WTC11 (cell line): ENCODE results near the gene CLRN3. TPM values are rescaled to one million over a fixed set of nuclear protein-coding genes. Genes with fewer than 3 reads are reported as not detected.

Experiments
- ATAC-seq: fragments of 200-7000 bp; cut with Tn5 transposase; 2 replicates; pipeline ENCODE4 v1.10.0; 2021; ENCODE audit warnings: mild to moderate bottlenecking, moderate library complexity
- CTCF ChIA-PET: fragments of 300-600 bp; sonication (Branson Sonifier 250); formaldehyde crosslinking; loops from one replicate; lab custom pipeline; 2021; ENCODE audit warnings: antibody characterized with exemption; lab: Charles Lee
- POLR2A ChIA-PET: fragments of 350-600 bp; sonication (Branson Sonifier 250); formaldehyde crosslinking; loops from one replicate; lab custom pipeline; 2021; ENCODE audit warnings: antibody characterized with exemption; lab: Charles Lee
- DNase-seq: peaks from one replicate; pipeline ENCODE4 v3.0.0; 2021; ENCODE audit warnings: low spot score
- H3K27ac Mint-ChIP-seq: 2 replicates; pipeline ENCODE4 v1.8.0; 2021; ENCODE audit warnings: mixed read lengths
- H3K27me3 Mint-ChIP-seq: 2 replicates; pipeline ENCODE4 v1.8.0; 2021; ENCODE audit warnings: low read depth, mild to moderate bottlenecking, moderate library complexity, mixed read lengths
- H3K36me3 Mint-ChIP-seq: 2 replicates; pipeline ENCODE4 v1.8.0; 2021; ENCODE audit warnings: mixed read lengths
- H3K4me1 Mint-ChIP-seq: 2 replicates; pipeline ENCODE4 v1.8.0; 2022; ENCODE audit warnings: mixed read lengths
- H3K4me3 Mint-ChIP-seq: 2 replicates; pipeline ENCODE4 v1.8.0; 2021; ENCODE audit warnings: mild to moderate bottlenecking, moderate library complexity, mixed read lengths
- H3K9me3 Mint-ChIP-seq: 2 replicates; pipeline ENCODE4 v1.8.0; 2021; ENCODE audit warnings: mixed read lengths
- ARID4B ChIP-seq: sonication (generic); formaldehyde crosslinking; IDR thresholded peaks from 2 replicates; pipeline ENCODE4 v1.8.0; 2023; ENCODE audit warnings: missing genetic modification reagents, mild to moderate bottlenecking, borderline replicate concordance
- CDX4 ChIP-seq: fragments of 250-450 bp; sonication (Bioruptor Pico); IDR thresholded peaks from 2 replicates; pipeline ENCODE4 v1.9.0; 2021; ENCODE audit warnings: moderate library complexity, mild to moderate bottlenecking, inconsistent platforms, borderline replicate concordance
- CTCF ChIP-seq: fragments of 200-600 bp; IDR thresholded peaks from 2 replicates; pipeline ENCODE4 v1.8.0; 2022; ENCODE audit warnings: antibody characterized with exemption
- E2F1 ChIP-seq: sonication (generic); formaldehyde crosslinking; IDR thresholded peaks from 2 replicates; pipeline ENCODE4 v1.8.0; 2022; ENCODE audit warnings: mild to moderate bottlenecking, missing genetic modification reagents
- FOXP1 ChIP-seq: sonication (generic); formaldehyde crosslinking; IDR thresholded peaks from 2 replicates; pipeline ENCODE4 v1.8.0; 2022; ENCODE audit warnings: missing genetic modification reagents, mild to moderate bottlenecking, moderate library complexity, borderline replicate concordance
- GRHL2 ChIP-seq: fragments of 250-450 bp; sonication (Bioruptor Pico); IDR thresholded peaks from 2 replicates; pipeline ENCODE4 v1.8.0; 2022; ENCODE audit warnings: mild to moderate bottlenecking, moderate library complexity; ENCODE audit not compliant: insufficient replicate concordance, severe bottlenecking
- JAZF1 ChIP-seq: fragments of 250-450 bp; sonication (Bioruptor Pico); IDR thresholded peaks from 2 replicates; pipeline ENCODE4 v1.9.0; 2021; ENCODE audit warnings: moderate library complexity, mild to moderate bottlenecking, inconsistent platforms
- MLX ChIP-seq: sonication (generic); formaldehyde crosslinking; IDR thresholded peaks from 2 replicates; pipeline ENCODE4 v1.8.1; 2023; ENCODE audit warnings: mild to moderate bottlenecking, missing genetic modification reagents, moderate library complexity
- NFYB ChIP-seq: sonication (generic); formaldehyde crosslinking; conservative IDR thresholded peaks from 2 replicates; pipeline ENCODE4 v1.8.0; 2022; ENCODE audit warnings: low read depth, missing genetic modification reagents
- RORB ChIP-seq: fragments of 250-450 bp; sonication (Bioruptor Pico); IDR thresholded peaks from 2 replicates; pipeline ENCODE4 v1.9.0; 2021; ENCODE audit warnings: mild to moderate bottlenecking
- TEAD1 ChIP-seq: sonication (generic); formaldehyde crosslinking; IDR thresholded peaks from 2 replicates; pipeline ENCODE4 v1.8.0; 2022; ENCODE audit warnings: mild to moderate bottlenecking, missing genetic modification reagents
- TEAD4 ChIP-seq: sonication (generic); formaldehyde crosslinking; IDR thresholded peaks from 2 replicates; pipeline ENCODE4 v1.8.0; 2022; ENCODE audit warnings: mild to moderate bottlenecking, missing genetic modification reagents
- USF2 ChIP-seq: sonication (generic); formaldehyde crosslinking; IDR thresholded peaks from 2 replicates; pipeline ENCODE4 v1.8.1; 2023; ENCODE audit warnings: mild to moderate bottlenecking, missing genetic modification reagents, moderate library complexity
- ZNF263 ChIP-seq: sonication (generic); formaldehyde crosslinking; IDR thresholded peaks from 2 replicates; pipeline ENCODE4 v1.8.1; 2022; ENCODE audit warnings: low read depth, mild to moderate bottlenecking, moderate library complexity, missing genetic modification reagents
- ZNF317 ChIP-seq: sonication (generic); formaldehyde crosslinking; IDR thresholded peaks from 2 replicates; pipeline ENCODE4 v1.8.1; 2023; ENCODE audit warnings: low read depth, mild to moderate bottlenecking, moderate library complexity, missing genetic modification reagents, borderline replicate concordance
- ZNF396 ChIP-seq: fragments of 250-450 bp; sonication (Bioruptor Pico); IDR thresholded peaks from 2 replicates; pipeline ENCODE4 v1.8.0; 2021; ENCODE audit warnings: mild to moderate bottlenecking, moderate library complexity, borderline replicate concordance
- ZNF416 ChIP-seq: fragments of 250-450 bp; sonication (Bioruptor Pico); IDR thresholded peaks from 2 replicates; pipeline ENCODE4 v1.9.0; 2021; ENCODE audit warnings: mild to moderate bottlenecking, inconsistent platforms
- ZNF532 ChIP-seq: fragments of 250-450 bp; sonication (Bioruptor Pico); IDR thresholded peaks from 2 replicates; pipeline ENCODE4 v1.9.0; 2021; ENCODE audit warnings: mild to moderate bottlenecking, borderline replicate concordance
- ZSCAN18 ChIP-seq: fragments of 250-450 bp; sonication (Bioruptor Pico); IDR thresholded peaks from 2 replicates; pipeline ENCODE4 v2.1.2; 2022; ENCODE audit warnings: mild to moderate bottlenecking, moderate library complexity
- total RNA-seq: library from RNA; stranded (reverse); gene quantifications from 3 replicates; pipeline ENCODE4 v1.2.3, GENCODE V29; 2021

CLRN3 gene
- total RNA-seq, 1 experiment from 2014 or later: not detected

- H3K4me1 Mint-ChIP-seq: peaks cover 5% of the 10 kb centered on the region; the same call in 1 of the 2 replicates
- ATAC-seq: no peak
- H3K4me3 Mint-ChIP-seq: no peak overlapping the region
- TF ChIP-seq FOXP1 (CRISPR knock-in tag): no peak
- no peak for TF ChIP-seq RORB (CRISPR knock-in tag)
- TF ChIP-seq TEAD4: no peak
- TF ChIP-seq USF2 (CRISPR knock-in tag): no peak
- no peak for TF ChIP-seq ZNF532 (CRISPR knock-in tag)
- TF ChIP-seq NFYB (CRISPR knock-in tag): no peak
- no peak for TF ChIP-seq ZSCAN18
- TF ChIP-seq GRHL2 (CRISPR knock-in tag): no peak
- TF ChIP-seq TEAD1 (CRISPR knock-in tag): no peak
- no peak for TF ChIP-seq JAZF1 (CRISPR knock-in tag)
- no peak for TF ChIP-seq E2F1 (CRISPR knock-in tag)
- no peak for TF ChIP-seq MLX
- no peak for TF ChIP-seq ZNF317 (CRISPR knock-in tag)
- no peak for TF ChIP-seq ZNF416 (CRISPR knock-in tag)
- TF ChIP-seq CDX4 (CRISPR knock-in tag): no peak
- TF ChIP-seq, all 79 proteins: peak for 0
- DNase-seq: no peak
- H3K36me3 Mint-ChIP-seq: no peaks in the 10 kb centered on the region
- no peaks in the 10 kb centered on the region for H3K27me3 Mint-ChIP-seq
- H3K9me3 Mint-ChIP-seq: no peaks in the 10 kb centered on the region
- no peak overlapping the region for H3K27ac Mint-ChIP-seq
- POLR2A ChIA-PET: no interaction called here
- CTCF ChIA-PET: no interaction called here
Observed at GRCh38 chr10:127882391-127882790, 10.3 kb downstream of the CLRN3 start.

GRCh38 chr10:127881262-127881661 lies 11.5 kb downstream of the CLRN3 start:
- POLR2A ChIA-PET: no interaction called here
- CTCF ChIA-PET: no interaction called here
- Mint-ChIP-seq H3K4me3 (no peak overlapping the region), H3K27ac (no peak overlapping the region), H3K9me3 (no peaks in the 10 kb centered on the region), H3K27me3 (no peaks in the 10 kb centered on the region), H3K4me1 (0 out of 2 replicates have a peak, but pooled peaks cover 4% of the 10 kb centered on the region), H3K36me3 (no peaks in the 10 kb centered on the region)
- DNase-seq (no peak), ATAC-seq (no peak)
- TF ChIP-seq MLX: no peak
- TF ChIP-seq ZNF396 (CRISPR knock-in tag): no peak
- no peak for TF ChIP-seq ARID4B (CRISPR knock-in tag)
- TF ChIP-seq CTCF: no peak
- no peak for TF ChIP-seq ZNF263 (CRISPR knock-in tag)
